Fibroblast of the aortic adventitia (primary cell): ENCODE measurements around the gene RORC. TPM values are rescaled to one million over a fixed set of nuclear protein-coding genes. Genes with fewer than 3 reads are reported as not detected.

Experiments used
- DNase-seq: peaks from one replicate; pipeline ENCODE4 v3.0.0-alpha.2; 2010; ENCODE audit warnings: low read depth
- H3K4me3 ChIP-seq: 2 replicates; pipeline ENCODE4 v1.5.1; 2011; ENCODE audit warnings: low read depth, mild to moderate bottlenecking, control low read depth, low read length, moderate library complexity
- CTCF ChIP-seq: IDR thresholded peaks from 2 replicates; pipeline ENCODE4 v1.5.1; 2011; ENCODE audit warnings: mild to moderate bottlenecking, low read length, control low read depth, inconsistent platforms; ENCODE audit not compliant: insufficient read depth
- total RNA-seq: library from RNA; depleted of rRNA; stranded (reverse); fragments of >200 nt; gene quantifications from 2 replicates; pipeline ENCODE4 v1.2.3, GENCODE V29; 2012; ENCODE audit warnings: low replicate concordance

Gene RORC
- total RNA-seq, 1 donor = not detected

DNA sequence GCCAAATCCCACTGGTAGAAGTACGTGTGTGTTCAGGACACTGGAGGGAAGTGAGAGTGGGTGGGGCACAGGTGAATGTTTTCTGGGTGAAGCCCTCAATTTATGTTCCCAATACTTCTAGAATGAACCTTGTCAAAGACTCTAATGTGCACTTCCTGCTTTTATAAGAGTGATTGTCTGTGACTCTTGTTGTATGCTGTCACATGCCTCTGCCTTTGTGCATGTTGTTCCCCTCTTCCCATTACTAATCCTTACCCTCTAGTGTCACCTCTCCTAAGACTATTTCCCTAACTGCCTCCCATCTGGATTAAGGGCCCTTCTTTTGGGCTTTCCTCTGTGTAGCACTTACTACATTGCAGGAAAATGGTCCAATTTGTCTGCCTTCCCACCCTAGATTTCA is 23.8 kb downstream of the RORC start:
- H3K4me3 ChIP-seq = no peak overlapping the region
- no peak for TF ChIP-seq CTCF
- no peak for DNase-seq

GRCh38 chr1:151807131-151807530 is 24.5 kb downstream of the RORC start:
- TF ChIP-seq CTCF = no peak
- no peak for DNase-seq
- H3K4me3 ChIP-seq = no peak overlapping the region

DNA sequence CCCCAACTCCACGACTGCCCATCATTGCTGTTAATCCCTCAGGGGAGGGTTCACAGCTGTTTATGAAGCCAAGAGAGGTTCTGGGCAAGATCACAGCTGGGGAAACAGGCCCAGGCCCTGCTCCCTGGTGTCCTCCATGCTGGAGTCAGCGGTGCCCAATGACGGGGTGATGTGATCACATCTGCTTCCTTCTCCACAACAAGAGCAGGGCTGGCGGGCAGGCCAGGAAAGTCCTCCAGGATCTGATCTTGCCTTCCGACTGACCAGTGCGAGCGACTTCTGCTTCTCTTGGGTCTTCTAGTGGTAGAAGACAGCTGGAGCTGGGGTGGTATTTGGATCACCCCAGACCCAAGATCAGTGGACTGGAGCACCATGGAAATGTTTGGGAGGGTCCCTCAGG is 25.4 kb downstream of the RORC start:
- TF ChIP-seq CTCF = no peak
- no peak overlapping the region for H3K4me3 ChIP-seq
- no peak for DNase-seq

DNA sequence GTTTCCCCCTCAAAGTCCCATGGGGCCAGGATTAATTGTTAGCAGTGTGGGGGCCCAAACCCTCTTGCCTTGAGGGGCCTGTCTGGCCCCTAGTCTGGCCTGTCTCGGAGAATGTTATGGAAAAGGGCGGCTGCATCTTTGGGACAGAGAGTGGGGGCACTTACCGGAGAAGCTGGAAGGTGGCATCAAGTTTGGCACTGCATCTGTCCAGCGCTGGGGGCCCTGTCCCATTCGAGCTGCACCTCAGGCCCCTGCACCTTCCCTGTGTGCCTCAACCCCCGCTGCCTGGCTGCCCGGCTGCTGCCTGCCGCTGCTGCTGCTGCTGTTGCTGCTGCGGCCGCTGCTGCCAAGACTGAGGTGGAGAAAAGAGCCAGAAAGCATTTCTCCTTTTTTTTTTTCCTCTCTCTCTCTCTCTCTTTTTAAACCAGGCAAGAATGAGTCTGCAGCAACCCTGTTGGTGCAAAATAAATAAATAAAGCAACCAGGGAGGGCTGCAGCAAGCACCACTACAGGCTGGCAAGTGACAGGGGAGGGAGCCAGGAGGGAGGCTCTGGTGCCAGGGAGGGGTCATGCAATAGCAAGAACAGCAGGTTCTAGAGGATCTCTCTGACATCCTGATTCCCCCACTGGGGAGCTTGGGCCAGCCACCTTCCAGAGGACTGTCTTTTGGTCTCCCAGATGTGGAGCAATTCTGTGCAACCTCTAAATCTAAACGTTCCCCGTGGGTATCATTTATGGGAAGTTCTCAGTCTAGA is 26.4 kb downstream of the RORC start, which contains the start of gene LINGO4:
TSS of gene LINGO4 (minus strand) at position 354 of the 755 bp plus-strand sequence. CDS start 2,715 bp downstream, outside the sequence.
- H3K4me3 ChIP-seq = no peak within 1 kb of the TSS
- DNase-seq = no peak
- no peak for TF ChIP-seq CTCF

GRCh38 chr1:151803915-151804314 is 27.7 kb downstream of the RORC start:
- no peak overlapping the region for H3K4me3 ChIP-seq
- TF ChIP-seq CTCF = no peak
- no peak for DNase-seq

GRCh38 chr1:151803164-151803563 is 28.4 kb downstream of the RORC start:
- no peak for DNase-seq
- TF ChIP-seq CTCF = no peak
- H3K4me3 ChIP-seq = no peak overlapping the region

GRCh38 chr1:151802372-151802771 is 29.2 kb downstream of the RORC start:
- H3K4me3 ChIP-seq = no peak overlapping the region
- TF ChIP-seq CTCF = no peak
- no peak for DNase-seq
